ENCODE data around the gene CSMD2.

GRCh38 chr1:33624991-33625870 lies 539.8 kb downstream of the CSMD2 start:
- TF ChIP-seq POLR2AphosphoS5 (IDR thresholded peaks at IDR 0.05; ENCODE audit: low read depth, low read length) = no peak
- no peak for TF ChIP-seq POLR2A (IDR thresholded peaks at IDR 0.05; ENCODE audit: low read depth, low read length)

Measured in GM12892 (cell line).